H9 (cell line): ENCODE data around the gene MROH2A. TPM values are rescaled to one million over a fixed set of nuclear protein-coding genes. Genes with fewer than 3 reads are reported as not detected.

Source experiments
- DNase-seq: peaks from one replicate; pipeline ENCODE4 v3.0.0-alpha.2; 2017
- H2AFZ ChIP-seq: one replicate; pipeline ENCODE4 v1.6.1; 2013; ENCODE audit warnings: mild to moderate bottlenecking, low read length, control low read depth, moderate library complexity
- H2AK5ac ChIP-seq: 2 replicates; pipeline ENCODE4 v1.6.1; 2013; ENCODE audit warnings: low read length, control low read depth, mixed read lengths; ENCODE audit not compliant: insufficient read length
- H2BK120ac ChIP-seq: one replicate; pipeline ENCODE4 v1.6.1; 2013; ENCODE audit warnings: low read depth, mild to moderate bottlenecking, low read length, control low read depth, inconsistent platforms; ENCODE audit not compliant: poor library complexity, severe bottlenecking
- H2BK12ac ChIP-seq: 2 replicates; pipeline ENCODE4 v1.6.1; 2013; ENCODE audit warnings: low read length, control low read depth, mixed read lengths, low read depth; ENCODE audit not compliant: insufficient read length
- H2BK15ac ChIP-seq: 2 replicates; pipeline ENCODE4 v1.6.1; 2013; ENCODE audit warnings: low read depth, low read length, control low read depth
- H2BK20ac ChIP-seq: one replicate; pipeline ENCODE4 v1.6.1; 2013; ENCODE audit warnings: low read depth, mild to moderate bottlenecking, low read length, control low read depth, inconsistent platforms; ENCODE audit not compliant: poor library complexity, severe bottlenecking
- H2BK5ac ChIP-seq: 2 replicates; pipeline ENCODE4 v1.6.1; 2013; ENCODE audit warnings: low read length, control low read depth, mixed read lengths; ENCODE audit not compliant: insufficient read length
- H3K14ac ChIP-seq: 2 replicates; pipeline ENCODE4 v1.6.1; 2013; ENCODE audit warnings: low read length, control low read depth; ENCODE audit not compliant: insufficient read depth
- H3K18ac ChIP-seq: 2 replicates; pipeline ENCODE4 v1.6.1; 2013; ENCODE audit warnings: low read depth, mild to moderate bottlenecking, mixed read lengths, low read length, control low read depth; ENCODE audit not compliant: insufficient read length
- H3K23ac ChIP-seq: 2 replicates; pipeline ENCODE4 v1.6.1; 2013; ENCODE audit warnings: low read length, control low read depth, mixed read lengths, low read depth; ENCODE audit not compliant: insufficient read length
- H3K23me2 ChIP-seq: 2 replicates; pipeline ENCODE4 v1.6.1; 2013; ENCODE audit warnings: low read depth, mild to moderate bottlenecking, mixed read lengths, low read length, control low read depth; ENCODE audit not compliant: insufficient read length, poor library complexity, severe bottlenecking
- H3K27ac ChIP-seq: 2 replicates; pipeline ENCODE4 v1.5.1; 2013; ENCODE audit warnings: low read length, control low read depth, mixed read lengths, low read depth; ENCODE audit not compliant: insufficient read length
- H3K27me3 ChIP-seq: 2 replicates; pipeline ENCODE4 v1.6.1; 2013; ENCODE audit warnings: low read length, control low read depth, inconsistent platforms; ENCODE audit not compliant: insufficient read depth
- H3K4ac ChIP-seq: 2 replicates; pipeline ENCODE4 v1.6.1; 2013; ENCODE audit warnings: low read depth, mild to moderate bottlenecking, control low read depth, inconsistent platforms, low read length, moderate library complexity
- H3K4me1 ChIP-seq: 2 replicates; pipeline ENCODE4 v1.6.1; 2013; ENCODE audit warnings: low read length, control low read depth, inconsistent platforms; ENCODE audit not compliant: insufficient read depth
- H3K4me2 ChIP-seq: 2 replicates; pipeline ENCODE4 v1.6.1; 2013; ENCODE audit warnings: low read length, control low read depth, mixed read lengths; ENCODE audit not compliant: insufficient read length, insufficient read depth
- H3K56ac ChIP-seq: 2 replicates; pipeline ENCODE4 v1.6.1; 2013; ENCODE audit warnings: low read depth, mild to moderate bottlenecking, mixed read lengths, low read length, control low read depth; ENCODE audit not compliant: insufficient read length
- H3K79me1 ChIP-seq: 2 replicates; pipeline ENCODE4 v1.6.1; 2013; ENCODE audit warnings: low read depth, mild to moderate bottlenecking, moderate library complexity, low read length, control low read depth, inconsistent platforms; ENCODE audit not compliant: insufficient read depth, poor library complexity, severe bottlenecking
- H3K79me2 ChIP-seq: 2 replicates; pipeline ENCODE4 v1.6.1; 2013; ENCODE audit warnings: low read length, control low read depth, inconsistent platforms; ENCODE audit not compliant: insufficient read depth
- H3K9ac ChIP-seq: 2 replicates; pipeline ENCODE4 v1.6.1; 2013; ENCODE audit warnings: low read length, control low read depth, mixed read lengths; ENCODE audit not compliant: insufficient read length; ENCODE audit errors: extremely low read depth
- H3K9me3 ChIP-seq: one replicate; pipeline ENCODE4 v1.6.1; 2013; ENCODE audit warnings: low read depth, low read length, inconsistent platforms; ENCODE audit not compliant: control insufficient read depth
- H3T11ph ChIP-seq: one replicate; pipeline ENCODE4 v1.6.1; 2013; ENCODE audit warnings: mild to moderate bottlenecking, low read length, control low read depth, inconsistent platforms
- H4K20me1 ChIP-seq: one replicate; pipeline ENCODE4 v1.6.1; 2013; ENCODE audit not compliant: control insufficient read depth, insufficient read length, insufficient read depth
- H4K5ac ChIP-seq: 2 replicates; pipeline ENCODE4 v1.6.1; 2013; ENCODE audit warnings: low read depth, mild to moderate bottlenecking, mixed read lengths, low read length, control low read depth; ENCODE audit not compliant: insufficient read length
- H4K8ac ChIP-seq: replicated peaks from 2 replicates; pipeline ENCODE4 v1.6.1; 2013; ENCODE audit warnings: low read length, control low read depth, mixed read lengths, low read depth; ENCODE audit not compliant: insufficient read length
- H4K91ac ChIP-seq: 2 replicates; pipeline ENCODE4 v1.6.1; 2013; ENCODE audit warnings: low read depth, mild to moderate bottlenecking, moderate library complexity, mixed read lengths, low read length, control low read depth; ENCODE audit not compliant: insufficient read length
- H3K27ac Mint-ChIP-seq, 3 experiments: 2 replicates in 2 of 3; 3 replicates in 1 of 3; pipeline ENCODE4 v1.8.0; 2020 to 2021; ENCODE audit warnings: mixed read lengths in 3 of 3, mild to moderate bottlenecking in 1 of 3, moderate library complexity in 1 of 3
- H3K27me3 Mint-ChIP-seq: 2 replicates; pipeline ENCODE4 v1.8.0; 2021; ENCODE audit warnings: low read depth, mild to moderate bottlenecking, moderate library complexity, mixed read lengths
- H3K36me3 Mint-ChIP-seq, 3 experiments: 2 replicates in 2 of 3; 3 replicates in 1 of 3; pipeline ENCODE4 v1.8.0; 2020 to 2021; ENCODE audit warnings: low read depth in 3 of 3, mixed read lengths in 3 of 3; ENCODE audit not compliant: insufficient read depth in 1 of 3
- H3K4me1 Mint-ChIP-seq, 2 experiments: 2 replicates each; pipeline ENCODE4 v1.8.0; 2020; ENCODE audit warnings: mixed read lengths in 2 of 2
- H3K4me3 Mint-ChIP-seq, 2 experiments: 2 replicates in 1 of 2; 3 replicates in 1 of 2; pipeline ENCODE4 v1.8.0; 2020 to 2021; ENCODE audit warnings: mild to moderate bottlenecking in 2 of 2, mixed read lengths in 2 of 2, moderate library complexity in 1 of 2
- H3K9me3 Mint-ChIP-seq, 2 experiments: 2 replicates in 1 of 2; 3 replicates in 1 of 2; pipeline ENCODE4 v1.8.0; 2020; ENCODE audit warnings: mild to moderate bottlenecking in 2 of 2, mixed read lengths in 2 of 2, moderate library complexity in 1 of 2
- CTCF ChIP-seq: fragments of 200-600 bp; sonication (generic); conservative IDR thresholded peaks from 3 replicates; pipeline ENCODE4 v1.8.0; 2021; ENCODE audit warnings: antibody characterized with exemption, mild to moderate bottlenecking
- WGBS: extraction: QIAGEN DNeasy Blood & Tissue Kit; methylation state at CpG from one replicate; pipeline ENCODE4 v1.1.7; 2013; ENCODE audit warnings: missing lambda C conversion rate, low lambda C conversion rate, mixed read lengths; ENCODE audit not compliant: insufficient read length; ENCODE audit errors: extremely low coverage; 5-methylcytosine and 5-hydroxymethylcytosine counted together
- total RNA-seq: library from RNA; stranded (reverse); gene quantifications from 2 replicates; pipeline ENCODE4 v1.2.1, GENCODE V29; 2021

Gene MROH2A
- total RNA-seq, 1 experiment from 2014 or later: not detected

- Histone ChIP-seq H3K23me2 (no peaks in the 10 kb centered on the region), H2BK12ac (no peak overlapping the region), H3K79me1 (no peaks in the 10 kb centered on the region), H4K8ac (no peak overlapping the region), H3K79me2 (no peaks in the 10 kb centered on the region), H3K18ac (no peak overlapping the region), H2BK15ac (no peak overlapping the region), H2BK20ac (no peak overlapping the region), H3K23ac (no peak overlapping the region), H4K91ac (no peak overlapping the region), H2AK5ac (no peak overlapping the region), H4K5ac (no peak overlapping the region), H3K9ac (no peak overlapping the region), H3K27ac (no peak overlapping the region), H3K4ac (no peak overlapping the region), H2BK5ac (no peak overlapping the region), H4K20me1 (no peaks in the 10 kb centered on the region), H3K4me2 (no peak overlapping the region), H2AFZ (no peak overlapping the region), H3T11ph (no peak overlapping the region), H3K14ac (no peak overlapping the region), H3K27me3 (no peaks in the 10 kb centered on the region), H3K4me1 (no peaks in the 10 kb centered on the region), H3K56ac (no peak overlapping the region), H3K9me3 (no peaks in the 10 kb centered on the region), H2BK120ac (no peak overlapping the region)
- Mint-ChIP-seq H3K27ac (0 out of 7 replicates have a peak overlapping the region, but pooled peaks of 1 of the 3 experiments have one; percentile 18), H3K4me3 (no peak overlapping the region), H3K36me3 (peaks cover 0 to 2% (median 0%) of the 10 kb centered on the region in 3 experiments; a peak in 2 of 7 replicates), H3K9me3 (peaks cover 2 to 3% of the 10 kb centered on the region in 2 experiments; a peak in 4 of 5 replicates), H3K4me1 (peaks cover 2% of the 10 kb centered on the region in 2 experiments; a peak in 3 of 4 replicates), H3K27me3 (peaks cover 14% of the 10 kb centered on the region)
- no peak for TF ChIP-seq CTCF
- WGBS: no CpG with 5 or more reads among the region's 17 CpGs
- peak; percentile 15 for DNase-seq
These were observed 16.1 kb downstream of the MROH2A start for GRCh38 chr2:233794128-233794658.
